Liver (tissue), 3 donors: ENCODE measurements around the gene NTNG1.

Experiments used
- CTCF ChIP-seq: fragments of 150-350 bp; IDR thresholded peaks from 2 replicates; pipeline ENCODE4 v1.5.1; 2017; ENCODE audit warnings: improper control_type of control experiment, low read depth, low read length; ENCODE audit not compliant: missing input control
- EGR1 ChIP-seq, 2 donors: IDR thresholded peaks; 2 replicates each; pipeline ENCODE4 v1.6.1; 2016 to 2018; ENCODE audit warnings: antibody characterized with exemption in 2 of 2, low read depth in 2 of 2
- GABPA ChIP-seq, 2 donors: IDR thresholded peaks in 1 of 2; conservative IDR thresholded peaks in 1 of 2; 2 replicates each; pipeline ENCODE4 v1.6.1; 2016; ENCODE audit warnings: antibody characterized with exemption in 2 of 2, mild to moderate bottlenecking in 1 of 2, moderate library complexity in 1 of 2
- JUND ChIP-seq, 2 donors: IDR thresholded peaks; 2 replicates each; pipeline ENCODE4 v1.6.1; 2016; ENCODE audit warnings: antibody characterized with exemption in 2 of 2
- RAD21 ChIP-seq, 2 donors: IDR thresholded peaks; 2 replicates each; pipeline ENCODE4 v1.6.1; 2016; ENCODE audit warnings: antibody characterized with exemption in 2 of 2, mild to moderate bottlenecking in 2 of 2
- REST ChIP-seq: IDR thresholded peaks from 2 replicates; pipeline ENCODE4 v1.6.1; 2016; ENCODE audit warnings: antibody characterized with exemption, mild to moderate bottlenecking
- donor health status: healthy.
- donor health status: healthy.

- no peak for TF ChIP-seq EGR1 (IDR thresholded peaks at IDR 0.05; ENCODE audit: low read depth in 2 of 2)
- TF ChIP-seq CTCF: no peak
- TF ChIP-seq JUND (IDR thresholded peaks at IDR 0.05): no peak
- no peak for TF ChIP-seq GABPA (IDR thresholded peaks at IDR 0.05 in 1 of 2, conservative IDR thresholded peaks at IDR 0.05 in 1 of 2)
- TF ChIP-seq REST: no peak
- TF ChIP-seq RAD21 (IDR thresholded peaks at IDR 0.05): no peak
Observed at GRCh38 chr1:107291987-107292386, 151.1 kb downstream of the NTNG1 start.
